Panc1 (cell line): ENCODE measurements around the gene DVL2. TPM values are rescaled to one million over a fixed set of nuclear protein-coding genes. Genes with fewer than 3 reads are reported as not detected.

Experiments used
- ATAC-seq: fragments of 200-7000 bp; cut with Tn5 transposase; 2 replicates; pipeline ENCODE4 v1.9.1; 2020; ENCODE audit warnings: mild to moderate bottlenecking, moderate library complexity
- BruUV-seq: library from RNA; stranded (reverse); fragments of 400-500 nt; replicated peaks from 2 replicates; lab custom pipeline; 2021; lab: Mats Ljungman, UMichigan
- CTCF ChIA-PET: fragments of 300-600 bp; sonication (Branson Sonifier 250); formaldehyde crosslinking; loops from one replicate; lab custom pipeline; 2022; ENCODE audit warnings: antibody characterized with exemption; lab: Charles Lee
- POLR2A ChIA-PET: fragments of 300-600 bp; sonication (Branson Sonifier 250); formaldehyde crosslinking; loops from one replicate; lab custom pipeline; 2022; ENCODE audit warnings: antibody characterized with exemption; lab: Charles Lee
- DNase-seq: peaks from one replicate; pipeline ENCODE4 v3.0.0-alpha.2; 2010; ENCODE audit warnings: low read depth, low spot score
- H3K27ac ChIP-seq: 2 replicates; pipeline ENCODE4 v1.5.1; 2011; ENCODE audit warnings: mild to moderate bottlenecking, low read length, inconsistent platforms
- H3K27me3 ChIP-seq: fragments of 200-500 bp; sonication (Bioruptor generic); 2 replicates; pipeline ENCODE4 v1.6.0; 2014; ENCODE audit warnings: low read length, inconsistent platforms; ENCODE audit not compliant: control insufficient read depth, insufficient read depth
- H3K36me3 ChIP-seq: fragments of 200-500 bp; sonication (Bioruptor generic); 2 replicates; pipeline ENCODE4 v1.5.1; 2014; ENCODE audit warnings: inconsistent platforms, mild to moderate bottlenecking, low read length, moderate library complexity; ENCODE audit not compliant: control insufficient read depth, insufficient read depth
- H3K4me1 ChIP-seq: 2 replicates; pipeline ENCODE4 v1.5.1; 2011; ENCODE audit warnings: inconsistent platforms, mild to moderate bottlenecking, low read length, moderate library complexity; ENCODE audit not compliant: control insufficient read depth, insufficient read depth
- H3K4me3 ChIP-seq, 2 experiments: 2 replicates each; pipeline ENCODE4 v1.5.1; 2011 to 2012; ENCODE audit warnings: low read depth in 2 of 2, low read length in 2 of 2, mild to moderate bottlenecking in 2 of 2, inconsistent platforms in 1 of 2, moderate library complexity in 1 of 2
- H3K9me3 ChIP-seq: fragments of 200-500 bp; sonication (Bioruptor generic); 2 replicates; pipeline ENCODE4 v1.5.1; 2014; ENCODE audit warnings: low read depth, mild to moderate bottlenecking, inconsistent platforms, low read length, moderate library complexity; ENCODE audit not compliant: control insufficient read depth, insufficient read depth
- POLR2AphosphoS5 ChIP-seq: IDR thresholded peaks from 2 replicates; pipeline ENCODE4 v1.6.1; 2012; ENCODE audit warnings: mild to moderate bottlenecking, low read depth, low read length, moderate library complexity
- SIN3A ChIP-seq: IDR thresholded peaks from 2 replicates; pipeline ENCODE4 v1.6.1; 2012; ENCODE audit warnings: low read depth, mild to moderate bottlenecking, low read length, moderate library complexity, borderline replicate concordance; ENCODE audit not compliant: insufficient read depth
- TCF7L2 ChIP-seq: IDR thresholded peaks from 2 replicates; pipeline ENCODE4 v1.6.1; 2011; ENCODE audit warnings: mild to moderate bottlenecking, low read depth, low read length, inconsistent platforms
- in situ Hi-C: cut with HindIII; loops from 2 replicates; pipeline ENCODE4 v1.10.0; 2016; ENCODE audit warnings: low sequenced_read_pairs, low pct_unique_long_range_greater_than_20kb
- intact Hi-C: fragments of 100-400 bp; cut with micrococcal nuclease; formaldehyde crosslinking; loops from one replicate; pipeline ENCODE4 v1.10.0; 2022; ENCODE audit not compliant: unreplicated experiment
- total RNA-seq: library from RNA; stranded (reverse); gene quantifications from one replicate; pipeline ENCODE4 v1.2.1, GENCODE V29; 2021; ENCODE audit not compliant: unreplicated experiment
- TF ChIP-seq, protein P1 (sequence below): fragments of 450-650 bp; IDR thresholded peaks from 2 replicates; pipeline ENCODE4 v1.5.1; 2017; ENCODE audit warnings: mild to moderate bottlenecking
- TF ChIP-seq, protein P2 (sequence below), 2 experiments: IDR thresholded peaks; 2 replicates each; pipeline ENCODE4 v1.6.1; 2011 to 2012; ENCODE audit warnings: low read depth in 2 of 2, control low read depth in 1 of 2, low read length in 1 of 2, mild to moderate bottlenecking in 1 of 2, moderate library complexity in 1 of 2; ENCODE audit not compliant: insufficient read depth in 1 of 2

DVL2 gene
- total RNA-seq, 1 experiment from 2014 or later: 84.2 TPM

DNA sequence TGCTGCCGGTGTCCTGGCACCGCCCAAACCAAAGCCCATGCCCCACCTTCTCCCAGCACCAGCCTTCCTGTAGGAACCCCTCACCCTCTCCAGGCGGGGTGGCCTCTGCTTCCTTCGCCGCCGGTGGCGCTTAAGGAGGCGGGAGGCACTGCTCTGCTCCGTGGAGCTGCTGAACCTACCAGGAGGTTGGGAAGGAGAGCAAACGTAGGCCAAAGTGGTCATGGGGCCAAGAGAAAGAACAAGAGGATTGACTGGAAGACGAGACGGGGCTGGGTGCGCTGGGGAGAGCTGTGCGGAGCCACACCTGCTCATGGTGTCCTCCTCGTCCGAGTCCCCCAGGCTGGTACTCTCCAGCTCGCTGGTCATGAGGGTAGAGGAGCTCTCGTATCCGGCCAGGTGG, 4.8 kb downstream of the DVL2 start:
- Histone ChIP-seq H3K27me3 (no peaks in the 10 kb centered on the region), H3K4me3 (no peak overlapping the region), H3K9me3 (no peaks in the 10 kb centered on the region), H3K27ac (no peak overlapping the region), H3K4me1 (peaks cover 26% of the 10 kb centered on the region), H3K36me3 (no peaks in the 10 kb centered on the region; the same call in 1 of the 2 replicates)
- ATAC-seq (no peak), DNase-seq (no peak)
- ChIA-PET POLR2A (no interaction called here), CTCF (no interaction called here)
- BruUV-seq: no TSS peak
- no peak for TF ChIP-seq SIN3A
- TF ChIP-seq, protein P1, sequence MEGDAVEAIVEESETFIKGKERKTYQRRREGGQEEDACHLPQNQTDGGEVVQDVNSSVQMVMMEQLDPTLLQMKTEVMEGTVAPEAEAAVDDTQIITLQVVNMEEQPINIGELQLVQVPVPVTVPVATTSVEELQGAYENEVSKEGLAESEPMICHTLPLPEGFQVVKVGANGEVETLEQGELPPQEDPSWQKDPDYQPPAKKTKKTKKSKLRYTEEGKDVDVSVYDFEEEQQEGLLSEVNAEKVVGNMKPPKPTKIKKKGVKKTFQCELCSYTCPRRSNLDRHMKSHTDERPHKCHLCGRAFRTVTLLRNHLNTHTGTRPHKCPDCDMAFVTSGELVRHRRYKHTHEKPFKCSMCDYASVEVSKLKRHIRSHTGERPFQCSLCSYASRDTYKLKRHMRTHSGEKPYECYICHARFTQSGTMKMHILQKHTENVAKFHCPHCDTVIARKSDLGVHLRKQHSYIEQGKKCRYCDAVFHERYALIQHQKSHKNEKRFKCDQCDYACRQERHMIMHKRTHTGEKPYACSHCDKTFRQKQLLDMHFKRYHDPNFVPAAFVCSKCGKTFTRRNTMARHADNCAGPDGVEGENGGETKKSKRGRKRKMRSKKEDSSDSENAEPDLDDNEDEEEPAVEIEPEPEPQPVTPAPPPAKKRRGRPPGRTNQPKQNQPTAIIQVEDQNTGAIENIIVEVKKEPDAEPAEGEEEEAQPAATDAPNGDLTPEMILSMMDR: no peak
- in situ Hi-C loops (no loop called here), intact Hi-C loops (no loop called here)

DNA sequence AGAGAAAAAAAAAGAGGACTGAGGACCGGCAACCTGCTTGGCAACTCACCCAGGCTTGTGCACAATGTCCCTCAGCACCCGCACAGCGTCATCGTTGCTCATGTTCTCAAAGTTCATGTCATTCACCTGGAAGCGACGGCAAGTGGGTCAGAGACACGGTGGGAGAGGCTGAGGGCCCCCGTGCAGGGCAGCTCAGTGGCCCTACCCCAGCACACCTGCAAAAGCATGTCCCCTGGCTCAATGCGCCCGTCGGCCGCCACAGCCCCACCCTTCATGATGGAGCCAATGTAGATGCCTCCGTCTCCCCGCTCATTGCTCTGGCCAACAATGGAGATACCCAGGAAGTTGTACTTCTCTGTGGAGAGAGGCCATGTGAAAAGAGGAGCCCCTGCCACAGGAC, 5.4 kb downstream of the DVL2 start:
- ATAC-seq (no peak), DNase-seq (no peak)
- no peaks in the 10 kb centered on the region for H3K9me3 ChIP-seq
- no peak overlapping the region for H3K4me3 ChIP-seq
- TF ChIP-seq TCF7L2 (no peak), POLR2AphosphoS5 (no peak), SIN3A (no peak)
- TF ChIP-seq, protein P2, sequence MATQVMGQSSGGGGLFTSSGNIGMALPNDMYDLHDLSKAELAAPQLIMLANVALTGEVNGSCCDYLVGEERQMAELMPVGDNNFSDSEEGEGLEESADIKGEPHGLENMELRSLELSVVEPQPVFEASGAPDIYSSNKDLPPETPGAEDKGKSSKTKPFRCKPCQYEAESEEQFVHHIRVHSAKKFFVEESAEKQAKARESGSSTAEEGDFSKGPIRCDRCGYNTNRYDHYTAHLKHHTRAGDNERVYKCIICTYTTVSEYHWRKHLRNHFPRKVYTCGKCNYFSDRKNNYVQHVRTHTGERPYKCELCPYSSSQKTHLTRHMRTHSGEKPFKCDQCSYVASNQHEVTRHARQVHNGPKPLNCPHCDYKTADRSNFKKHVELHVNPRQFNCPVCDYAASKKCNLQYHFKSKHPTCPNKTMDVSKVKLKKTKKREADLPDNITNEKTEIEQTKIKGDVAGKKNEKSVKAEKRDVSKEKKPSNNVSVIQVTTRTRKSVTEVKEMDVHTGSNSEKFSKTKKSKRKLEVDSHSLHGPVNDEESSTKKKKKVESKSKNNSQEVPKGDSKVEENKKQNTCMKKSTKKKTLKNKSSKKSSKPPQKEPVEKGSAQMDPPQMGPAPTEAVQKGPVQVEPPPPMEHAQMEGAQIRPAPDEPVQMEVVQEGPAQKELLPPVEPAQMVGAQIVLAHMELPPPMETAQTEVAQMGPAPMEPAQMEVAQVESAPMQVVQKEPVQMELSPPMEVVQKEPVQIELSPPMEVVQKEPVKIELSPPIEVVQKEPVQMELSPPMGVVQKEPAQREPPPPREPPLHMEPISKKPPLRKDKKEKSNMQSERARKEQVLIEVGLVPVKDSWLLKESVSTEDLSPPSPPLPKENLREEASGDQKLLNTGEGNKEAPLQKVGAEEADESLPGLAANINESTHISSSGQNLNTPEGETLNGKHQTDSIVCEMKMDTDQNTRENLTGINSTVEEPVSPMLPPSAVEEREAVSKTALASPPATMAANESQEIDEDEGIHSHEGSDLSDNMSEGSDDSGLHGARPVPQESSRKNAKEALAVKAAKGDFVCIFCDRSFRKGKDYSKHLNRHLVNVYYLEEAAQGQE (IDR thresholded peaks at IDR 0.05; ENCODE audit: insufficient read depth in 1 of 2, low read depth in 2 of 2, low read length in 1 of 2): no peak
- TF ChIP-seq, protein P1: no peak
- in situ Hi-C loops (no loop called here), intact Hi-C loops (no loop called here)
- H3K27me3 ChIP-seq: no peaks in the 10 kb centered on the region
- ChIA-PET CTCF (no interaction called here), POLR2A (no interaction called here)
- peaks cover 27% of the 10 kb centered on the region for H3K4me1 ChIP-seq
- H3K27ac ChIP-seq: no peak overlapping the region
- H3K36me3 ChIP-seq: no peaks in the 10 kb centered on the region; the same call in 1 of the 2 replicates
- BruUV-seq: no TSS peak
